ENCODE results near the gene MORN5. TPM values are rescaled to one million over a fixed set of nuclear protein-coding genes. Genes with fewer than 3 reads are reported as not detected.

The MORN5 gene
- not detected in 2 replicates for total RNA-seq (2011; cell fraction: chromatin; rRNA removed; ENCODE audit: low replicate concordance)
- not detected in 2 replicates for total RNA-seq (2011; cell fraction: nucleolus; rRNA removed)
- not detected in 2 replicates for total RNA-seq (2011; cell fraction: nucleoplasm; rRNA removed)
- total RNA-seq (2014; rRNA removed) = not detected in 2 replicates
- total RNA-seq (2014; rRNA removed; fragmentation: Illumina TruSeq; extraction: Trizol) = not detected in 2 replicates
- not detected in 2 replicates for total RNA-seq (2015; rRNA removed; fragmentation: Illumina TruSeq; extraction: Trizol)
- not detected in 2 replicates for total RNA-seq (2021)
- not detected in 2 replicates for polyA plus RNA-seq (2011; rRNA removed)
- not detected in 2 replicates for polyA plus RNA-seq (2011; cell fraction: cytosol; rRNA removed)
- not detected in 2 replicates for polyA plus RNA-seq (2011; cell fraction: nucleus; rRNA removed)
- polyA plus RNA-seq (2012) = not detected in 2 replicates
- not detected in 2 replicates for polyA plus RNA-seq (2014; fragmentation: Illumina TruSeq; extraction: Trizol)
- not detected for polyA plus RNA-seq (2014; fragmentation: Nextera tagmentation; extraction: Ambion mirVana)
- polyA plus RNA-seq (2014; rRNA removed) = not detected in 2 replicates
- not detected in 2 replicates for polyA minus RNA-seq (2011; rRNA and poly(A)+ RNA removed)
- not detected in 2 replicates for polyA minus RNA-seq (2011; cell fraction: cytosol; rRNA and poly(A)+ RNA removed)
- polyA minus RNA-seq (2011; cell fraction: nucleus; rRNA and poly(A)+ RNA removed) = not detected in 2 replicates
- Bru-seq, nascent RNA = percentile 3 among the genes with signal in this experiment
- BruChase-seq, experiment 1, labeled RNA remaining after a 2-hour chase = not detected
- BruChase-seq, experiment 2, labeled RNA remaining after a 6-hour chase = not detected
- long read RNA-seq, experiment 1 = 0 reads
- long read RNA-seq, experiment 2 = 0 reads
- long read RNA-seq, experiment 3 = 0 reads

DNA sequence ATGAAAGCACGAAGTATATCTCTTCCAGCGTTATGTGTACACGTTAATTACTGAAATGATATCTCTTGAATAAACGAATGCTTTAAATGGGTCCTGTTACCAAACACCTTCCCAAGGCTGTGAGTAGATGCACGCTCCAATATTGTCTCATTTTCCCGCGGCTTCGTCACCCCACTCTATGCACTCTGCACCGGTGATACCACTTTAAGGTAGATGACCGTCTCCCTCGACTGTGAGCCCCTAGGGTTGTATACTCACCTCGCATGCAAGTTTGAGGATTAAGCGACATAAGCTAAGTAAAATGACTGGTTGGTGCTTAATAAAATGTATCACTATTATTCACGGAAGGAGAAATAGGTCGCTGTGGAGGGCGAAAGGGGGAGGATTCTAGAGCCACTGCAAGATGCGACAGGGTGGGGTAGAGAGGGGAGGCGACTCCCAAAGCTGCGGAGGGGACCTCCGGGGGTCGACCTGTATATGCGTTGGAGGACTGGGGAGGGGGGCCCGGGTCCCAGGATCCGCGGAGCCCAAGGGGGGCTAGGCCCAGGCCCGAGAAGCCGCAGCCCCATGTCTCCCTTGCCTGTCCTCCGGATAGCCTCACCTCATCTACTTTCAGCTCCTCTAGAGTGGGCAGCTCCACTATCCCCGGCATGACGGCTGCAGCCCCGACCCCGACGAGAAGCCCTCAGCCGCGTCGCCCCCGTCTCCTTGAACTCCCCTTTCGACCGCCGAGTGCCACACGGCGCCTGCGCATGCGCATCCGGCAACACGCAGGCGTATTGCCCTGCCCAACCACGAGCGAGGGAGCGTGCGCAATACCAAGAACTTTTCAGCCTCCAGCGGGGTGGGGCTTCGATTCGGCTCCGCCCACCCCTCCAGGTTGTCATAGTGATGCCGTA, at the start of gene MORN5, which contains the start of gene NDUFA8:
TSS of gene MORN5 (plus strand) at position 883 of the 899 bp plus-strand sequence. CDS start 65 bp downstream, outside the sequence.
TSS of gene NDUFA8 (minus strand) at position 754 of the 899 bp plus-strand sequence. CDS start at position 652, 102 bp downstream.
- Histone ChIP-seq H3K9me3 (replicated peaks; ENCODE audit: control insufficient read depth, insufficient read depth, low read depth, low read length) (peaks cover 4% of the 10 kb centered on the region; the same call in 1 of the 2 replicates), H3K4me2 (ENCODE audit: insufficient read depth, low read length) (peak within 1 kb of the TSS; percentile 99), H3K4me3 (peak within 1 kb of the TSS; percentile 93), H3K9me1 (ENCODE audit: control insufficient read depth, insufficient read depth, low read length) (no peaks in the 10 kb centered on the region), H3K79me2 (ENCODE audit: control insufficient read depth, insufficient read depth, low read length) (peaks cover 51% of the 10 kb centered on the region), H3K36me3 (ENCODE audit: control insufficient read depth, insufficient read depth, low read length) (peaks cover 20% of the 10 kb centered on the region), H2AFZ (ENCODE audit: low read depth, low read length) (peak within 1 kb of the TSS; percentile 99), H3K27me3 (ENCODE audit: control insufficient read depth in 2 of 2, insufficient read depth in 2 of 2, low read length in 2 of 2) (no peaks in the 10 kb centered on the region; a peak in 1 of 5 replicates), H4K20me1 (replicated peaks; ENCODE audit: control insufficient read depth, insufficient read depth, low read length) (peaks cover 4% of the 10 kb centered on the region; the same call in 1 of the 2 replicates), H3K4me1 (replicated peaks in 1 of 2; ENCODE audit: control insufficient read depth in 2 of 2, insufficient read depth in 2 of 2, low read length in 2 of 2) (peaks cover 8 to 11% of the 10 kb centered on the region in 2 experiments; a peak in 4 of 5 replicates), H3K27ac (ENCODE audit: extremely low read depth, low read depth, low read length) (peak within 1 kb of the TSS; percentile 90), H3K9ac (ENCODE audit: insufficient read depth in 1 of 2, low read depth in 2 of 2, low read length in 2 of 2) (peak within 1 kb of the TSS; percentile 95 to 98)
- in situ Hi-C loops (cut with MboI) = no loop called here
- POLR2A ChIA-PET = interaction anchor here (1.3 to 2.2 kb wide), 2 partner anchors 13 to 96 kb away, joined by 3 to 10 read pairs; no protein-coding TSS in a partner anchor
- DNase-seq (ENCODE audit: extremely low read depth in 1 of 4, low spot score in 3 of 4) (peak; percentile 98 to 99 (median 99)), ATAC-seq (peak; percentile 96), FAIRE-seq (peak; percentile 99)
- intact Hi-C loops (cut with micrococcal nuclease) = loop anchor here (5.0 kb wide), 2 partner anchors 53 to 103 kb away; partner anchors contain the start of genes MRRF and RBM18
- under 1% methylated on average over 45 of the region's 56 CpGs for whole genome bisulfite sequencing (ENCODE audit: insufficient coverage, low coverage, missing lambda C conversion rate)
- BruUV-seq (replicated peaks) = TSS peak; percentile 81
- CTCF ChIA-PET (ENCODE audit: low intra/inter-chr PET ratio) = no interaction called here
- no peak for TF ChIP-seq NFRKB (IDR thresholded peaks at IDR 0.05; ENCODE audit: low read depth)
- no peak for TF ChIP-seq BCL6 (CRISPR knock-in tag; IDR thresholded peaks at IDR 0.05)
- TF ChIP-seq BMI1 (IDR thresholded peaks at IDR 0.05; ENCODE audit: low read length) = peak; percentile 69; the same call in 1 of the 2 replicates
- 0 out of 2 replicates have a peak, but pooled peaks have one; percentile 54 for TF ChIP-seq NR1H2 (CRISPR knock-in tag; IDR thresholded peaks at IDR 0.05)
- TF ChIP-seq, protein P1, sequence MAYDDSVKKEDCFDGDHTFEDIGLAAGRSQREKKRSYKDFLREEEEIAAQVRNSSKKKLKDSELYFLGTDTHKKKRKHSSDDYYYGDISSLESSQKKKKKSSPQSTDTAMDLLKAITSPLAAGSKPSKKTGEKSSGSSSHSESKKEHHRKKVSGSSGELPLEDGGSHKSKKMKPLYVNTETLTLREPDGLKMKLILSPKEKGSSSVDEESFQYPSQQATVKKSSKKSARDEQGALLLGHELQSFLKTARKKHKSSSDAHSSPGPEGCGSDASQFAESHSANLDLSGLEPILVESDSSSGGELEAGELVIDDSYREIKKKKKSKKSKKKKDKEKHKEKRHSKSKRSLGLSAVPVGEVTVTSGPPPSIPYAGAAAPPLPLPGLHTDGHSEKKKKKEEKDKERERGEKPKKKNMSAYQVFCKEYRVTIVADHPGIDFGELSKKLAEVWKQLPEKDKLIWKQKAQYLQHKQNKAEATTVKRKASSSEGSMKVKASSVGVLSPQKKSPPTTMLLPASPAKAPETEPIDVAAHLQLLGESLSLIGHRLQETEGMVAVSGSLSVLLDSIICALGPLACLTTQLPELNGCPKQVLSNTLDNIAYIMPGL (CRISPR knock-in tag; IDR thresholded peaks at IDR 0.05) = peak; percentile 34; the same call in 1 of the 2 replicates
- peak; percentile 81 for TF ChIP-seq ZFX (CRISPR knock-in tag; IDR thresholded peaks at IDR 0.05)
- TF ChIP-seq, protein P2, sequence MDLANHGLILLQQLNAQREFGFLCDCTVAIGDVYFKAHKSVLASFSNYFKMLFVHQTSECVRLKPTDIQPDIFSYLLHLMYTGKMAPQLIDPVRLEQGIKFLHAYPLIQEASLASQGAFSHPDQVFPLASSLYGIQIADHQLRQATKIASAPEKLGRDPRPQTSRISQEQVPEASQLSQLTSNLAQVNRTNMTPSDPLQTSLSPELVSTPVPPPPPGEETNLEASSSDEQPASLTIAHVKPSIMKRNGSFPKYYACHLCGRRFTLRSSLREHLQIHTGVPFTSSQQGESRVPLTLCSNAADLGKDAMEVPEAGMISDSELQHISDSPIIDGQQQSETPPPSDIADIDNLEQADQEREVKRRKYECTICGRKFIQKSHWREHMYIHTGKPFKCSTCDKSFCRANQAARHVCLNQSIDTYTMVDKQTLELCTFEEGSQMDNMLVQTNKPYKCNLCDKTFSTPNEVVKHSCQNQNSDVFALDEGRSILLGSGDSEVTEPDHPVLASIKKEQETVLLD (IDR thresholded peaks at IDR 0.05) = peak; percentile 99
- TF ChIP-seq FIP1L1 (IDR thresholded peaks at IDR 0.05; ENCODE audit: low read depth, low read length, poor library complexity, severe bottlenecking) = peak; percentile 48
- TF ChIP-seq ESRRA (IDR thresholded peaks at IDR 0.05; ENCODE audit: borderline replicate concordance, low read depth) = peak; percentile 90
- no peak for TF ChIP-seq MCM3 (IDR thresholded peaks at IDR 0.05)
- 0 out of 4 replicates have a peak, but pooled peaks of 1 of the 2 experiments have one; percentile 40 for TF ChIP-seq KDM4B (IDR thresholded peaks at IDR 0.05; ENCODE audit: borderline replicate concordance in 2 of 2, low read depth in 1 of 2)
- TF ChIP-seq HNRNPLL (IDR thresholded peaks at IDR 0.05; ENCODE audit: low read depth, low read length, poor library complexity, severe bottlenecking) = peak; percentile 58

Measured in K562 (cell line).